HG02943 (cell line): ENCODE data around the gene NDUFA8.

ENCODE experiments used
- ATAC-seq: cut with Tn5 transposase; IDR thresholded peaks from one replicate; pipeline ENCODE4 v1.9.1; 2021; ENCODE audit warnings: mild to moderate bottlenecking, low read depth, moderate library complexity; ENCODE audit not compliant: unreplicated experiment

The NDUFA8 gene

DNA sequence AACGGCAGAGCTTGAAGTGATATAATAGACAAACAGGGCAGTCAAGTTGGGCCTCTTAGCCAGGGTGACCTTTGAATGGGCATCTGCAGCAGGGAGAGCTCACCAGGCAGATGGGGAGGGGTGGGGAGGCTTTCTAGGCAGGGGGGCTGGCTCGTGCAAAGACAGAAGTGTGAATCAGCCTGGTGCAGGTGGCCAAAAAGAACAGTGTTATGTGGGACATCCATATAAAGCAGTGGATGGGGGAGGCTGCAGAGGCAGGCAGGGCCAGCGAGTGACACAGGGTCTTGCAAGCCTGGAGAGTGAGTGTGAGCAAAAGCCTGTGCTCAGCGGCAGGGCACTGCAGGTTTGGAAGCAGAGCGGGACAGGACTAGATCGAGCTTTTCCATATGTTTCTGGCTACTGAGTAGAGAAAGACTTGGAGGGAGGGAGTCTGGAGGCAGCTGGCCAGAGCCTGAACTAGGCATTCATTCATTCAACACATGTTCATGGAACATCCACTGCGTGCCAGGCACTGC is 52.2 kb downstream of the NDUFA8 start:
- ATAC-seq, result no peak

- ATAC-seq, result no peak
Observed at GRCh38 chr9:122106576-122106975, 53.0 kb downstream of the NDUFA8 start.

DNA sequence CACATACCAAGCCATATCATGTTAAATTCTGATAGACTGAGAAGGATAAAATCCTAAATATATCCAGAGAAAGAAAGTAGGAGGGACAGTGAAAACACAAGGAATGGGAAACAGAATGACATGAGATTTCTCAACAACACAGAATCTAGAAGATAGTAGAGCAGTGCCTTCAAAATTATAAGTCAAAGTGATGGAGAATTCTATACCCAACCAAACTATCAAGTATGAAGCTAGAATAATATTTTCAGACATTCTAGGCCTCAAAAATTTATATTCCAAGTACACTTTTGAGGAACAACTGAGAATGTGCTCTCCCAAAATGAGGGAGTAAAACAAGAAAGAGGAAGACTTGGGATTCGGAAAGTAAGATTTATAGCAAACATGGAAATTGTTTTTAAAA is 55.6 kb downstream of the NDUFA8 start:
- no peak for ATAC-seq

- ATAC-seq, result no peak
Observed at GRCh38 chr9:122102156-122102555, 57.4 kb downstream of the NDUFA8 start.

- no peak for ATAC-seq
Observed at GRCh38 chr9:122100756-122101155, 58.8 kb downstream of the NDUFA8 start.

DNA sequence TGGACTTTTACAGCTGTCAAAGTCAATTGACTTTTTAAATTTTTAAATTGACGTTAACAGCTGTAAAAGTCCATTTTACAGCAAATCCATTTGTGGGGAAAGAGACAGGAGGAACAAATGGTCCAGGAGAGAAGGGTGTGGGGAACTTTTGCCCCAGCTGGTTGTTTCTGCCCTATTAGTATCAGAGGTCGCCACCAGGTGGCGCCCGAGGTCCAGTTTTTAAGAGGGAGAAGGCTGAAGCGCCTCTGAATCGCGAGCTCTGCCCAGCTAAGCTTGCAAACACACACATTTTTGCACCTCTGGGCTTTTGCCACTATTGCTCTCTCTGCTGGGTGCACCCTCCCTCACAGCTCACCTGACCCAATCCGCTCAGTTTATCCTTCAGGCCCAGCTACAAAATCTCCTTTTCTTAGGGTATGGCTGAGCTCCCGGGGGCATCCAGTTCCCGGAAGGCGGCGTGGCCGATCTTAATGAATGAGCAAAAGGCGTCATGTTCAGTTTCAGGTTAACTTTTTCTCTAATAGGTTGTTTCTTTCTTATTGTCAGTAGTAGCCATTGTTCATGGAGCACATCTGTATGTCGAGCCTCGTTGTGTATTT is 60.2 kb downstream of the NDUFA8 start:
- no peak for ATAC-seq

GRCh38 chr9:122097679-122098315 is 61.8 kb downstream of the NDUFA8 start:
- no peak for ATAC-seq

GRCh38 chr9:122096620-122097415 is 62.8 kb downstream of the NDUFA8 start:
- ATAC-seq, result no peak

GRCh38 chr9:122095010-122095767 is 64.4 kb downstream of the NDUFA8 start:
- ATAC-seq, result no peak
